Activated T-cell treated with anti-CD3 and anti-CD28 coated beads, Interleukin-2, amount 50 U/mL, for 72 hours (primary cell): Measurements from ENCODE around the gene PTPRK. TPM values are rescaled to one million over a fixed set of nuclear protein-coding genes. Genes with fewer than 3 reads are reported as not detected.

Experiments
- ATAC-seq, 2 donors: fragments of 150-1000 bp; cut with Tn5 transposase; replicated peaks in 1 of 2; 2 replicates each; pipeline ENCODE4 v1.10.0; 2021; ENCODE audit warnings: moderate library complexity in 2 of 2, mild to moderate bottlenecking in 1 of 2
- DNase-seq, 2 donors: peaks; one replicate each; pipeline ENCODE4 v3.0.0; 2021 to 2022; ENCODE audit warnings: mixed read lengths in 1 of 2
- H3K27ac Mint-ChIP-seq: one replicate; pipeline ENCODE4 v1.8.0; 2022; ENCODE audit warnings: mild to moderate bottlenecking, moderate library complexity, mixed read lengths
- H3K27me3 Mint-ChIP-seq: one replicate; pipeline ENCODE4 v1.8.0; 2022; ENCODE audit warnings: low read depth, mixed read lengths
- H3K36me3 Mint-ChIP-seq, 2 donors: one replicate each; pipeline ENCODE4 v1.8.0; 2022; ENCODE audit warnings: mixed read lengths in 2 of 2, mild to moderate bottlenecking in 1 of 2; ENCODE audit not compliant: insufficient read depth in 2 of 2
- H3K4me1 Mint-ChIP-seq: one replicate; pipeline ENCODE4 v1.8.0; 2022; ENCODE audit warnings: low read depth, mixed read lengths
- H3K4me3 Mint-ChIP-seq, 2 donors: one replicate each; pipeline ENCODE4 v1.8.0; 2022; ENCODE audit warnings: mild to moderate bottlenecking in 2 of 2, mixed read lengths in 2 of 2, moderate library complexity in 2 of 2
- H3K9me3 Mint-ChIP-seq, 2 donors: one replicate each; pipeline ENCODE4 v1.8.0; 2022; ENCODE audit warnings: mixed read lengths in 2 of 2
- total RNA-seq, 2 donors: library from RNA; stranded (reverse); gene quantifications; one replicate each; pipeline ENCODE4 v1.2.3, GENCODE V29; 2022

Gene PTPRK
- total RNA-seq, 2 donors from 2014 or later = 3.8 to 6.4 TPM

- DNase-seq (no peak), ATAC-seq (no peak)
- Mint-ChIP-seq H3K36me3 (no peaks in the 10 kb centered on the region), H3K9me3 (no peaks in the 10 kb centered on the region), H3K4me3 (no peak overlapping the region), H3K4me1 (peaks cover 6% of the 10 kb centered on the region), H3K27me3 (no peaks in the 10 kb centered on the region), H3K27ac (no peak overlapping the region)
These were observed 352.8 kb downstream of the PTPRK start for GRCh38 chr6:128167552-128167951.

GRCh38 chr6:128164254-128164653 is 356.1 kb downstream of the PTPRK start:
- H3K4me3 Mint-ChIP-seq = no peak overlapping the region
- no peaks in the 10 kb centered on the region for H3K4me1 Mint-ChIP-seq
- H3K27me3 Mint-ChIP-seq = no peaks in the 10 kb centered on the region
- H3K27ac Mint-ChIP-seq = no peak overlapping the region
- H3K36me3 Mint-ChIP-seq = no peaks in the 10 kb centered on the region
- DNase-seq (no peak), ATAC-seq (no peak)
- no peaks in the 10 kb centered on the region for H3K9me3 Mint-ChIP-seq

GRCh38 chr6:128162423-128162822 is 358.0 kb downstream of the PTPRK start:
- no peaks in the 10 kb centered on the region for H3K4me1 Mint-ChIP-seq
- no peaks in the 10 kb centered on the region for H3K36me3 Mint-ChIP-seq
- no peak overlapping the region for H3K4me3 Mint-ChIP-seq
- H3K9me3 Mint-ChIP-seq = no peaks in the 10 kb centered on the region
- no peaks in the 10 kb centered on the region for H3K27me3 Mint-ChIP-seq
- no peak for DNase-seq
- no peak overlapping the region for H3K27ac Mint-ChIP-seq
- ATAC-seq = no peak

GRCh38 chr6:128161839-128162238 is 358.6 kb downstream of the PTPRK start:
- no peaks in the 10 kb centered on the region for H3K36me3 Mint-ChIP-seq
- H3K4me1 Mint-ChIP-seq = no peaks in the 10 kb centered on the region
- no peaks in the 10 kb centered on the region for H3K27me3 Mint-ChIP-seq
- DNase-seq (no peak), ATAC-seq (no peak)
- H3K4me3 Mint-ChIP-seq = no peak overlapping the region
- no peaks in the 10 kb centered on the region for H3K9me3 Mint-ChIP-seq
- H3K27ac Mint-ChIP-seq = no peak overlapping the region

- Mint-ChIP-seq H3K4me3 (no peak overlapping the region), H3K27me3 (no peaks in the 10 kb centered on the region), H3K4me1 (no peaks in the 10 kb centered on the region), H3K27ac (no peak overlapping the region), H3K9me3 (no peaks in the 10 kb centered on the region), H3K36me3 (no peaks in the 10 kb centered on the region)
- DNase-seq = no peak
- ATAC-seq = no peak
These were observed 359.1 kb downstream of the PTPRK start for GRCh38 chr6:128161263-128161662.

- no peaks in the 10 kb centered on the region for H3K27me3 Mint-ChIP-seq
- no peaks in the 10 kb centered on the region for H3K36me3 Mint-ChIP-seq
- no peak overlapping the region for H3K27ac Mint-ChIP-seq
- H3K4me1 Mint-ChIP-seq = no peaks in the 10 kb centered on the region
- DNase-seq = no peak
- no peaks in the 10 kb centered on the region for H3K9me3 Mint-ChIP-seq
- no peak for ATAC-seq
- H3K4me3 Mint-ChIP-seq = no peak overlapping the region
These were observed 361.9 kb downstream of the PTPRK start for GRCh38 chr6:128158496-128158895.

- Mint-ChIP-seq H3K9me3 (no peaks in the 10 kb centered on the region), H3K36me3 (no peaks in the 10 kb centered on the region), H3K27ac (no peak overlapping the region), H3K4me1 (no peaks in the 10 kb centered on the region), H3K27me3 (no peaks in the 10 kb centered on the region), H3K4me3 (no peak overlapping the region)
- DNase-seq (no peak), ATAC-seq (no peak)
These were observed 363.9 kb downstream of the PTPRK start for GRCh38 chr6:128156321-128157111.

- no peak for DNase-seq
- no peak overlapping the region for H3K4me3 Mint-ChIP-seq
- ATAC-seq = no peak
- no peaks in the 10 kb centered on the region for H3K9me3 Mint-ChIP-seq
- no peak overlapping the region for H3K27ac Mint-ChIP-seq
- no peaks in the 10 kb centered on the region for H3K4me1 Mint-ChIP-seq
- no peaks in the 10 kb centered on the region for H3K36me3 Mint-ChIP-seq
- no peaks in the 10 kb centered on the region for H3K27me3 Mint-ChIP-seq
These were observed 364.6 kb downstream of the PTPRK start for GRCh38 chr6:128155826-128156225.

GRCh38 chr6:128152551-128152950 is 367.8 kb downstream of the PTPRK start:
- no peaks in the 10 kb centered on the region for H3K4me1 Mint-ChIP-seq
- DNase-seq (no peak), ATAC-seq (no peak)
- no peaks in the 10 kb centered on the region for H3K27me3 Mint-ChIP-seq
- H3K9me3 Mint-ChIP-seq = no peaks in the 10 kb centered on the region
- no peak overlapping the region for H3K4me3 Mint-ChIP-seq
- H3K36me3 Mint-ChIP-seq = no peaks in the 10 kb centered on the region
- H3K27ac Mint-ChIP-seq = no peak overlapping the region

GRCh38 chr6:128150376-128150775 is 370.0 kb downstream of the PTPRK start:
- H3K4me1 Mint-ChIP-seq = no peaks in the 10 kb centered on the region
- H3K27me3 Mint-ChIP-seq = no peaks in the 10 kb centered on the region
- no peak overlapping the region for H3K27ac Mint-ChIP-seq
- DNase-seq (no peak), ATAC-seq (no peak)
- no peaks in the 10 kb centered on the region for H3K9me3 Mint-ChIP-seq
- no peaks in the 10 kb centered on the region for H3K36me3 Mint-ChIP-seq
- H3K4me3 Mint-ChIP-seq = no peak overlapping the region

- Mint-ChIP-seq H3K36me3 (no peaks in the 10 kb centered on the region), H3K4me1 (no peaks in the 10 kb centered on the region), H3K4me3 (no peak overlapping the region), H3K27ac (no peak overlapping the region), H3K27me3 (no peaks in the 10 kb centered on the region), H3K9me3 (no peaks in the 10 kb centered on the region)
- no peak for ATAC-seq
- no peak for DNase-seq
These were observed 370.6 kb downstream of the PTPRK start for GRCh38 chr6:128149796-128150195.

GRCh38 chr6:128144320-128144719 is 376.1 kb downstream of the PTPRK start:
- Mint-ChIP-seq H3K4me3 (no peak overlapping the region), H3K27me3 (no peaks in the 10 kb centered on the region), H3K27ac (no peak overlapping the region), H3K4me1 (peaks cover 11% of the 10 kb centered on the region), H3K9me3 (no peaks in the 10 kb centered on the region), H3K36me3 (no peaks in the 10 kb centered on the region)
- ATAC-seq (no peak), DNase-seq (no peak)

GRCh38 chr6:128141932-128142331 is 378.5 kb downstream of the PTPRK start:
- Mint-ChIP-seq H3K36me3 (no peaks in the 10 kb centered on the region), H3K4me1 (peaks cover 11% of the 10 kb centered on the region), H3K27ac (no peak overlapping the region), H3K4me3 (no peak overlapping the region), H3K9me3 (no peaks in the 10 kb centered on the region), H3K27me3 (no peaks in the 10 kb centered on the region)
- DNase-seq = no peak
- ATAC-seq = no peak

GRCh38 chr6:128139519-128139918 is 380.9 kb downstream of the PTPRK start:
- Mint-ChIP-seq H3K27me3 (no peaks in the 10 kb centered on the region), H3K9me3 (no peaks in the 10 kb centered on the region), H3K4me1 (peaks cover 9% of the 10 kb centered on the region), H3K36me3 (peaks cover 0 to 2% of the 10 kb centered on the region in 2 donors), H3K27ac (no peak overlapping the region), H3K4me3 (no peak overlapping the region)
- DNase-seq = no peak
- no peak for ATAC-seq
